ENCODE results near the gene TICAM2.

TICAM2 gene

DNA sequence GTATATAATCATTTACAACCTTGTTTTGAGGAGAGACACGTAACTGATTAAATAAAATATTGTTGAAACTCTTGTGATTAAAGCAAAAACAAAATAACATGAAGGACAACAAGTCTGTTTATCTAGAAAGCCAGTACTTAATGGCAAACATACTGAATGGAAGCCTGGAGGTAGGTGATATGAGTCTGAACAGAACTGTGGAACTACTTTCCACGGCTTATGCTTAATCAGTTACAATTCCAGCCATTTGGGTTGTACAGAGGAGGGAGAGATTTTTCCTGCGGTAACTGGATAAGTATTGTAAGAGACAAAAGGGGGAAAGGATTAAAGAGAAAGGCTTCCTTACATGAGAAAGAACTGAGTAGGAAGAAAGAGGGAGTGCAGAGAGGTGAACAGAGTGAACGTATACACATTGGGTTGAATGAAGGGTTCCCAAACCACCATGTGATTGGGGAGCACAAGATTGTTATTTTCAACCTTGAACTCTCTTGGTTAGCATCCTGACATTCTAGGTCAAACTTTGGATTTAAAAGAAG lies 19.2 kb upstream of the TICAM2 start:
- DNase-seq (ENCODE audit: insufficient read length, low spot score): no peak
- TF ChIP-seq PAX5 (IDR thresholded peaks at IDR 0.05; ENCODE audit: insufficient read depth, low read length, severe bottlenecking): no peak
- no peak for TF ChIP-seq POLR2AphosphoS5 (IDR thresholded peaks at IDR 0.05; ENCODE audit: low read depth, low read length)
- TF ChIP-seq TAF1 (IDR thresholded peaks at IDR 0.05; ENCODE audit: low read depth, low read length): no peak
- no peak for TF ChIP-seq SPI1 (IDR thresholded peaks at IDR 0.05; ENCODE audit: low read depth, low read length)
- no peak for TF ChIP-seq POLR2A (IDR thresholded peaks at IDR 0.05; ENCODE audit: low read depth, low read length)
- TF ChIP-seq POU2F2 (IDR thresholded peaks at IDR 0.05; ENCODE audit: low read depth, low read length): no peak
- FAIRE-seq: no peak

DNA sequence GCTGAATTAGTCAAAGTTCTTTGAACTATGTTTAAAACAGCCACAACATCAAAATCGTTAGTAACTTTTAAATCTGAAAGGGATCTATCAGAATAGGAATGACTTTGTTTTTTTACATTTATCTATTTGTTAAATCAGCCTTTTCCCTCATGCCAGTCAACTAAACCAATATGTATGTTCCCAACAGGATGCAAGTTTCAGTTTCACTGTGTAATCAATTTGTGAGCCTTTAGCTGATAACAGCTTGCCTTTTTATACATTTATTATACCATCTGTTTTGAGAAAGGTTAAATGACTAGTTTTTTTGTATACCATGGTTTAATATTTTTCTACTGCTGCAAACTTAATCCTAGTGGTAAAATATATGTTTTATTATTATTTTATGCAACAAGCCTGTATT lies 14.6 kb upstream of the TICAM2 start:
- DNase-seq (ENCODE audit: insufficient read length, low spot score) (no peak), FAIRE-seq (no peak)
- TF ChIP-seq PAX5 (IDR thresholded peaks at IDR 0.05; ENCODE audit: insufficient read depth, low read length, severe bottlenecking) (no peak), SPI1 (IDR thresholded peaks at IDR 0.05; ENCODE audit: low read depth, low read length) (no peak), POLR2A (IDR thresholded peaks at IDR 0.05; ENCODE audit: low read depth, low read length) (no peak), POU2F2 (IDR thresholded peaks at IDR 0.05; ENCODE audit: low read depth, low read length) (no peak), TAF1 (IDR thresholded peaks at IDR 0.05; ENCODE audit: low read depth, low read length) (no peak), POLR2AphosphoS5 (IDR thresholded peaks at IDR 0.05; ENCODE audit: low read depth, low read length) (no peak)

DNA sequence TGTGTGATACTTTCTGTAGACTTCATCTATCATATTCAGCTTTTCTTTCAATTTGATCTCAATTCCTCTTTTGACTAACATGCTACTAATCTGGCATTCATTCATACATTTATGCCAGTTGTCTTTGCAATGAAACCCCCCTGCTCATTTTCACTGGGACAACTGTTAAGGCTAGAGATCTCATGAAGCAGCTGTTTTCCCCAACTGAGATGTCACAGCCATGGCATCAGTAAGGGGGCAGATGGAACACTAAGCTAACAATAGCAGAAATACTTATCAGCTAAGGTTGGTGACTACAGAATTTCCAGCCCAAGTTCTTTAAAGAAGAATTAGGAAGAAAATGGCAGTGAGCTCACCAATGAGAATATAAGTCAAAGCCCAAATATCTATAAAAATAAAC lies 14.2 kb upstream of the TICAM2 start:
- TF ChIP-seq SPI1 (IDR thresholded peaks at IDR 0.05; ENCODE audit: low read depth, low read length) (0 out of 2 replicates have a peak, but pooled peaks have one; percentile 14), POLR2A (IDR thresholded peaks at IDR 0.05; ENCODE audit: low read depth, low read length) (no peak)
- no peak for DNase-seq (ENCODE audit: insufficient read length, low spot score)
- peak; percentile 5 for FAIRE-seq

DNA sequence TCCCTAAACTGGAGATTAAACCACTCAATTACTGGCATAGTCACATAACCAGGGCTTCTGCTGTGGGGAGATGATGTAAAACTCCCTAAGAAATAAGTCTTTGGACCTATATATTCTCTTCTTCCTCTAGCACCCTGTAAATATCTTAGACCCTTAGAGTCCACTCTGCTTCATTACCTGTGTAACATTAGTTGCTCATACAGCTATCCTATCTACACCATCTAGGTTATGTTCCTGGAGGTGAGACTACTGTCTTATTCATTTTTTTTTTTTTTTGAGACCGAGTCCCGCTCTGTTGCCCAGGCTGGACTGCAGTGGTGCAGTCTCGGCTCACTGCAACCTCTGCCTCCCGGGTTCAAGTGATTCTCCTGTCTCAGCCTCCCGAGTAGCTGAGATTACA lies 9.6 kb upstream of the TICAM2 start:
- no peak for TF ChIP-seq TAF1 (IDR thresholded peaks at IDR 0.05; ENCODE audit: low read depth, low read length)
- TF ChIP-seq SPI1 (IDR thresholded peaks at IDR 0.05; ENCODE audit: low read depth, low read length): no peak
- no peak for TF ChIP-seq POLR2A (IDR thresholded peaks at IDR 0.05; ENCODE audit: low read depth, low read length)
- no peak for TF ChIP-seq POU2F2 (IDR thresholded peaks at IDR 0.05; ENCODE audit: low read depth, low read length)
- TF ChIP-seq POLR2AphosphoS5 (IDR thresholded peaks at IDR 0.05; ENCODE audit: low read depth, low read length): no peak
- TF ChIP-seq PAX5 (IDR thresholded peaks at IDR 0.05; ENCODE audit: insufficient read depth, low read length, severe bottlenecking): no peak
- FAIRE-seq (no peak), DNase-seq (ENCODE audit: insufficient read length, low spot score) (no peak)

DNA sequence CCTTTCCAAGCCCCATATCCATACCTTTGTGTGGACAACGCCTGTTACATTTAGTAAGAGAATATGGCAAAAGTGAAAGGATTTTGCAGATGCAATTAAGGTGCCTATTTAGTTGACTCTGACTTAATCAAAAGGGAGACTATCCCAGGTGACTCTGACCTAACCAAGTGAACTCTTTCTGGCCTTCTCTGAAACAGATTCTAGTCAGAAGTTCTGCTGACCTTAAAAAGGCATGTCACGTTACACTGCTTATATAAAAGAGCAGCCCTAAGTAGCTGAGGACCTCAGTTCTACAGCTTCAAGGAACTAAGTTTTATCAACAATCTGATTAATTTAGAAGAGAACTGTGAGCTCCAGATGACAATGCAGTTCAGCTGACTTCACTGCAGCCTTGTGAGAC lies 5.7 kb upstream of the TICAM2 start:
- DNase-seq (ENCODE audit: insufficient read length, low spot score) (no peak), FAIRE-seq (peak; percentile 80)

DNA sequence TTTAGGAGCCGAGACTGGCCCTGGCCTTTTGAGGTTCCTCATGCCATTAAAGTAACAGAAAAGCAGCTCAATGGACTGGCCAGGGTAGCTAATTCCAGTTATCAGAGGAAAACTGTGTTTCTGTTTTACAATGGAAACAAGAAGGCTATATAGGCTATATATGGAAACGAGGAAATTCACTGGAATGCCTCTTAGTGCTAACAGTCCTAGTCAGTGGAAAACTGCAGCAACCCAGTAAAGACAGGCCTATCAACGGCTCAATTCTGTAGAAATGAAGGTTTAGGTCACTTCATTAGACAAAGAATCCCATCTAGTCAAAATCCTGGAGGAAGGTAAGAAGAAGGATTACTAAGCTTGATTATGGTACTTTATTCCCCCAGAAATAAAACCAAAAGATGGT lies 3.2 kb upstream of the TICAM2 start:
- TF ChIP-seq POLR2AphosphoS5 (IDR thresholded peaks at IDR 0.05; ENCODE audit: low read depth, low read length): no peak
- no peak for TF ChIP-seq TAF1 (IDR thresholded peaks at IDR 0.05; ENCODE audit: low read depth, low read length)
- no peak for TF ChIP-seq POU2F2 (IDR thresholded peaks at IDR 0.05; ENCODE audit: low read depth, low read length)
- DNase-seq (ENCODE audit: insufficient read length, low spot score) (no peak), FAIRE-seq (no peak)

More for the DNA sequence above, 5.7 kb upstream of the TICAM2 start:
- no peak for TF ChIP-seq TAF1 (IDR thresholded peaks at IDR 0.05; ENCODE audit: low read depth, low read length)
- no peak for TF ChIP-seq SPI1 (IDR thresholded peaks at IDR 0.05; ENCODE audit: low read depth, low read length)
- no peak for TF ChIP-seq POLR2A (IDR thresholded peaks at IDR 0.05; ENCODE audit: low read depth, low read length)
- no peak for TF ChIP-seq POU2F2 (IDR thresholded peaks at IDR 0.05; ENCODE audit: low read depth, low read length)
- no peak for TF ChIP-seq PAX5 (IDR thresholded peaks at IDR 0.05; ENCODE audit: insufficient read depth, low read length, severe bottlenecking)
- no peak for TF ChIP-seq POLR2AphosphoS5 (IDR thresholded peaks at IDR 0.05; ENCODE audit: low read depth, low read length)

DNA sequence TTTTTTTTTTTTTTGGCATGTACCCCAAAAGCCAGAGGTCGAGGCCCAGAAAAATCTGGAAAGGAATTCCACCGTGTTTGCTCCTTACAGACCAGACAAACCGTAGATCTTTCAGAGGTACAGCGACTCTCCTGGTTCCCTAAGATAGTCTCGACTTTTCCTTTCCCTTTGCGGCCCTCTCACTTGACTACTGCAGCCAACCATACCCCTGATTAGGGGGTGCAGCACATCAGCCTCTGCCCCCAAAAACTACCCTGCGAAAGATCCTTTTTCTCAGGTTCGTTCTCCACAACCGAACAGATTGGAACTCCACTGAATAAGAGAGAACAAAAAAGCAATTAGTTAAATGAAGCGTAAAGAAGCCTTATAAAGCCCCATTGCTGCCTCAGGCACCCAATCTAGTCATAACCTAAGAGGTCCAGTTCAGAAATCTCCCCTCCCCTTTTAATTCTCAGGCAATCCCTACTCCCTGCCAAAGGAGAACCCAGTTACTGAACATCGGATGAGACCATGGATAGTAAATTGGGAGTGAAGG lies 379 bp upstream of the TICAM2 start:
- no peak for FAIRE-seq

DNA sequence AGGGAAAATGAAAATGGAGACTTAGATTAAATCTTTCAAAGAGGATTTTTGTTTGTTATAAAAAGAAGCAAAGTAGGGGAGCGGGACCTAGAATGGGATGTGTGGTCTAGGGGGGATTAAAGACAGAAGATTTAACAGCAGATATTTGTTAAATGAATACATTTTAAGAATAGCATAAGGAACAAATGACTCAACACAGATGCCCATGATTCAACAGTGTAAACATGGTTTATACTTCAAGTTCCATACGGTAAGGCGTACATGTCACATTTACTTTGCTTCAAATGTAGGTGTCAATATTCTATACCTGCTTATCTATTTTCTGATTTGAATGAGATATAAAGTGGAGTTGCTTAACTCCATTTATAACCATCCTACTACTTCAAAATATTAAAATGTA lies 1.5 kb downstream of the TICAM2 start:
- TF ChIP-seq TAF1 (IDR thresholded peaks at IDR 0.05; ENCODE audit: low read depth, low read length): no peak
- no peak for TF ChIP-seq POLR2A (IDR thresholded peaks at IDR 0.05; ENCODE audit: low read depth, low read length)
- DNase-seq (ENCODE audit: insufficient read length, low spot score): no peak
- FAIRE-seq: no peak

More for the DNA sequence above, 379 bp upstream of the TICAM2 start:
- no peak for DNase-seq (ENCODE audit: insufficient read length, low spot score)
- TF ChIP-seq POU2F2 (IDR thresholded peaks at IDR 0.05; ENCODE audit: low read depth, low read length): no peak
- no peak for TF ChIP-seq TAF1 (IDR thresholded peaks at IDR 0.05; ENCODE audit: low read depth, low read length)
- no peak for TF ChIP-seq POLR2A (IDR thresholded peaks at IDR 0.05; ENCODE audit: low read depth, low read length)
- no peak for TF ChIP-seq POLR2AphosphoS5 (IDR thresholded peaks at IDR 0.05; ENCODE audit: low read depth, low read length)
- no peak for TF ChIP-seq SPI1 (IDR thresholded peaks at IDR 0.05; ENCODE audit: low read depth, low read length)
- TF ChIP-seq PAX5 (IDR thresholded peaks at IDR 0.05; ENCODE audit: insufficient read depth, low read length, severe bottlenecking): no peak

DNA sequence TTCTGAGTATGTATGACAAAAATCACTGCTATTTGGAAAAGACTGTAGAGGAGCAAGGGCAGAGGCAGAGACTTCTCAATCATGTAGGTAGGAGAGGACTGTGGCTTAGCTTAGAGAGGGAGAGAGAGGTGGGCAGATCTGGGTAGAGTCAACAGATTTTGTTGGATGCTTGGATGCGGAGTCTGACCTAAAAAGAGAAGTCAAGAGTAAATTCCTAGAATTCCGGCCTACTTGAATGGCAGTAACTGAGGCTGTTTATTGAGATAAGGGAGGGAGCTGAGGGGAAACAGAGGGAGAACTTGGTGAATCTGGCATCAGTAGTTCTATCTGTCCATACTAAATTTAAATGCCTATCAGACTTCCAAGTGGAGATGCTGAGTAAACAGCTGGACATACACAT lies 2.4 kb downstream of the TICAM2 start:
- DNase-seq (ENCODE audit: insufficient read length, low spot score) (no peak), FAIRE-seq (no peak)
- TF ChIP-seq PAX5 (IDR thresholded peaks at IDR 0.05; ENCODE audit: insufficient read depth, low read length, severe bottlenecking): no peak
- no peak for TF ChIP-seq TAF1 (IDR thresholded peaks at IDR 0.05; ENCODE audit: low read depth, low read length)
- no peak for TF ChIP-seq SPI1 (IDR thresholded peaks at IDR 0.05; ENCODE audit: low read depth, low read length)
- TF ChIP-seq POLR2AphosphoS5 (IDR thresholded peaks at IDR 0.05; ENCODE audit: low read depth, low read length): no peak
- no peak for TF ChIP-seq POU2F2 (IDR thresholded peaks at IDR 0.05; ENCODE audit: low read depth, low read length)
- no peak for TF ChIP-seq POLR2A (IDR thresholded peaks at IDR 0.05; ENCODE audit: low read depth, low read length)

DNA sequence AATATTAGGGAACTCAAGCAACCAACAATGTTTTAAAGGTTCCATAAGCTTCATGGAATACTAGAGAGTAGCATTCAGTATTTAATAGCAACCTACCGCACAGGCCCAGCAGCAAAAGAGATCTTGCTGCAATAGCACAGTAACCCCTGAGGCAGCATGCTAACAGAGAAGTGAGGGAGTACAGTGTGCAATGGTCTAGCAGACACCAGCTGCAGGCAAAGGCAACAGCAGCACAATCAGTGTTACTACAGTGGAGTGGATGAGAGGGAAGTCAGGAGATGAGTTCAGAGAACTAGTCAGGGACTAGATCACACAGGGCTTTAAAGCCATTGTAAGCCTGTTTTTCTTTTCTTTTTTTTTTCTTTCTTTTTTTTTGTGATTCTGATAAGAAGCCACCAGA lies 2.8 kb downstream of the TICAM2 start:
- DNase-seq (ENCODE audit: insufficient read length, low spot score): peak; percentile 18
- no peak for TF ChIP-seq POLR2AphosphoS5 (IDR thresholded peaks at IDR 0.05; ENCODE audit: low read depth, low read length)
- no peak for TF ChIP-seq POU2F2 (IDR thresholded peaks at IDR 0.05; ENCODE audit: low read depth, low read length)
- TF ChIP-seq PAX5 (IDR thresholded peaks at IDR 0.05; ENCODE audit: insufficient read depth, low read length, severe bottlenecking): no peak
- TF ChIP-seq SPI1 (IDR thresholded peaks at IDR 0.05; ENCODE audit: low read depth, low read length): peak; percentile 36; the same call in 1 of the 2 replicates
- TF ChIP-seq POLR2A (IDR thresholded peaks at IDR 0.05; ENCODE audit: low read depth, low read length): peak; percentile 54; the same call in 1 of the 2 replicates
- no peak for TF ChIP-seq TAF1 (IDR thresholded peaks at IDR 0.05; ENCODE audit: low read depth, low read length)
- FAIRE-seq: peak; percentile 100
